Body of pancreas (tissue), 4 donors: ENCODE measurements around the gene SEMA4F.

Experiments
- POLR2A ChIP-seq, 3 donors: fragments of 450-650 bp; IDR thresholded peaks; one replicate each; pipeline ENCODE4 v1.6.1; 2016; ENCODE audit warnings: antibody characterized with exemption in 3 of 3, mild to moderate bottlenecking in 2 of 3
- TF ChIP-seq, protein P1 (sequence below), 7 experiments: fragments of 450-650 bp in 4 of 7; fragments of 200-600 bp in 3 of 7; sonication (generic) in 3 of 7; IDR thresholded peaks; one replicate each; pipeline ENCODE4 v1.5.1; 2016 to 2019; ENCODE audit warnings: antibody characterized with exemption in 7 of 7

DNA sequence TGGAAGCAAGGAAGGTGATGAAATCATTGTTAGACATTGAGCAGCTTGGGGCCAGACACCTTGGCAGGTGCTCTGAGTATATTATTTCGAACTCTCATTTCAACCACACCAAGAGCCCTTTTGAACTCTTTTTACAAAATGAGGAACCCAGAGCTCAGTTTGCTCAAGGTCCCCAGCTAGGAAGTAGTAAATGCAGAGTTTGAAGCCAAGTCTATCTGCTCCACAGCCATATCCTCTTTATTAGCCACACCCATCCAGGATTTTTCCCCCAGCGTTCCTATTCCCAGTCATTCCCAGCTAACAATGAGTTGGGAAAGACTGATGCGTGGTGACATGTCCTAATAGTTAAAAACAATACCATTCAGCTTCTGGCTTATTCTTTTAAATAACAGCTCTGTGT lies 40.2 kb downstream of the SEMA4F start:
- TF ChIP-seq, protein P1, sequence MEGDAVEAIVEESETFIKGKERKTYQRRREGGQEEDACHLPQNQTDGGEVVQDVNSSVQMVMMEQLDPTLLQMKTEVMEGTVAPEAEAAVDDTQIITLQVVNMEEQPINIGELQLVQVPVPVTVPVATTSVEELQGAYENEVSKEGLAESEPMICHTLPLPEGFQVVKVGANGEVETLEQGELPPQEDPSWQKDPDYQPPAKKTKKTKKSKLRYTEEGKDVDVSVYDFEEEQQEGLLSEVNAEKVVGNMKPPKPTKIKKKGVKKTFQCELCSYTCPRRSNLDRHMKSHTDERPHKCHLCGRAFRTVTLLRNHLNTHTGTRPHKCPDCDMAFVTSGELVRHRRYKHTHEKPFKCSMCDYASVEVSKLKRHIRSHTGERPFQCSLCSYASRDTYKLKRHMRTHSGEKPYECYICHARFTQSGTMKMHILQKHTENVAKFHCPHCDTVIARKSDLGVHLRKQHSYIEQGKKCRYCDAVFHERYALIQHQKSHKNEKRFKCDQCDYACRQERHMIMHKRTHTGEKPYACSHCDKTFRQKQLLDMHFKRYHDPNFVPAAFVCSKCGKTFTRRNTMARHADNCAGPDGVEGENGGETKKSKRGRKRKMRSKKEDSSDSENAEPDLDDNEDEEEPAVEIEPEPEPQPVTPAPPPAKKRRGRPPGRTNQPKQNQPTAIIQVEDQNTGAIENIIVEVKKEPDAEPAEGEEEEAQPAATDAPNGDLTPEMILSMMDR (IDR thresholded peaks at IDR 0.05): no peak
- TF ChIP-seq POLR2A (IDR thresholded peaks at IDR 0.05): no peak
